Adipocyte (in vitro differentiated cells): ENCODE results near the gene NPAS3.

ENCODE experiments used
- DNase-seq: peaks from one replicate; pipeline ENCODE4 v3.0.0-alpha.2; 2015; ENCODE audit warnings: low read depth
- H3K27me3 ChIP-seq: replicated peaks from 2 replicates; pipeline ENCODE4 v1.7.0; 2013; ENCODE audit warnings: mild to moderate bottlenecking, low read length, moderate library complexity; ENCODE audit not compliant: control insufficient read depth, insufficient read depth
- H3K36me3 ChIP-seq: 2 replicates; pipeline ENCODE4 v1.7.0; 2013; ENCODE audit warnings: low read length, mild to moderate bottlenecking, moderate library complexity; ENCODE audit not compliant: control insufficient read depth, insufficient read depth, severe bottlenecking
- H3K4me1 ChIP-seq: 2 replicates; pipeline ENCODE4 v1.7.0; 2013; ENCODE audit warnings: mild to moderate bottlenecking, low read length, moderate library complexity; ENCODE audit not compliant: control insufficient read depth, insufficient read depth
- H3K4me3 ChIP-seq: 2 replicates; pipeline ENCODE4 v1.7.0; 2013; ENCODE audit warnings: mild to moderate bottlenecking, low read length, moderate library complexity
- H3K9ac ChIP-seq: 2 replicates; pipeline ENCODE4 v1.7.0; 2013; ENCODE audit warnings: mild to moderate bottlenecking, low read length, moderate library complexity
- H3K9me3 ChIP-seq: 2 replicates; pipeline ENCODE4 v1.7.0; 2013; ENCODE audit warnings: mild to moderate bottlenecking, low read length, moderate library complexity; ENCODE audit not compliant: control insufficient read depth

The NPAS3 gene

GRCh38 chr14:33756833-33757232 is 818.2 kb downstream of the NPAS3 start:
- no peaks in the 10 kb centered on the region for H3K27me3 ChIP-seq
- H3K4me3 ChIP-seq, result no peak overlapping the region
- H3K36me3 ChIP-seq, result no peaks in the 10 kb centered on the region
- no peaks in the 10 kb centered on the region for H3K9me3 ChIP-seq
- H3K4me1 ChIP-seq, result peaks cover 3% of the 10 kb centered on the region
- no peak for DNase-seq
- H3K9ac ChIP-seq, result no peak overlapping the region

GRCh38 chr14:33758547-33758946 is 819.9 kb downstream of the NPAS3 start:
- Histone ChIP-seq H3K4me1 (peaks cover 11% of the 10 kb centered on the region), H3K36me3 (no peaks in the 10 kb centered on the region), H3K9ac (no peak overlapping the region), H3K27me3 (no peaks in the 10 kb centered on the region), H3K4me3 (no peak overlapping the region), H3K9me3 (no peaks in the 10 kb centered on the region)
- no peak for DNase-seq

- no peak overlapping the region for H3K9ac ChIP-seq
Observed at GRCh38 chr14:33762161-33762851, 823.6 kb downstream of the NPAS3 start.

GRCh38 chr14:33764876-33765650 is 826.4 kb downstream of the NPAS3 start:
- Histone ChIP-seq H3K4me3 (no peak overlapping the region), H3K36me3 (no peaks in the 10 kb centered on the region), H3K4me1 (peaks cover 7% of the 10 kb centered on the region), H3K9ac (no peak overlapping the region), H3K27me3 (no peaks in the 10 kb centered on the region), H3K9me3 (no peaks in the 10 kb centered on the region)
- DNase-seq, result no peak

More at GRCh38 chr14:33762161-33762851, 823.6 kb downstream of the NPAS3 start:
- H3K4me1 ChIP-seq, result peaks cover 7% of the 10 kb centered on the region
- no peaks in the 10 kb centered on the region for H3K9me3 ChIP-seq
- H3K27me3 ChIP-seq, result no peaks in the 10 kb centered on the region
- no peaks in the 10 kb centered on the region for H3K36me3 ChIP-seq
- H3K4me3 ChIP-seq, result no peak overlapping the region
- no peak for DNase-seq

GRCh38 chr14:33767586-33768457 is 829.1 kb downstream of the NPAS3 start:
- Histone ChIP-seq H3K4me1 (no peaks in the 10 kb centered on the region), H3K9ac (no peak overlapping the region), H3K9me3 (no peaks in the 10 kb centered on the region), H3K4me3 (no peak overlapping the region), H3K27me3 (no peaks in the 10 kb centered on the region), H3K36me3 (no peaks in the 10 kb centered on the region)
- peak; percentile 27 for DNase-seq

- H3K4me1 ChIP-seq, result no peaks in the 10 kb centered on the region
Observed at GRCh38 chr14:33768458-33768830, 829.8 kb downstream of the NPAS3 start.

GRCh38 chr14:33773205-33774030 is 834.7 kb downstream of the NPAS3 start:
- Histone ChIP-seq H3K4me3 (no peak overlapping the region), H3K9ac (no peak overlapping the region), H3K27me3 (no peaks in the 10 kb centered on the region), H3K9me3 (no peaks in the 10 kb centered on the region), H3K4me1 (peaks cover 6% of the 10 kb centered on the region), H3K36me3 (no peaks in the 10 kb centered on the region)
- DNase-seq, result no peak

More at GRCh38 chr14:33768458-33768830, 829.8 kb downstream of the NPAS3 start:
- no peak overlapping the region for H3K9ac ChIP-seq
- H3K9me3 ChIP-seq, result no peaks in the 10 kb centered on the region
- no peaks in the 10 kb centered on the region for H3K27me3 ChIP-seq
- DNase-seq, result peak; percentile 13
- H3K36me3 ChIP-seq, result no peaks in the 10 kb centered on the region
- no peak overlapping the region for H3K4me3 ChIP-seq

GRCh38 chr14:33774161-33774560 is 835.5 kb downstream of the NPAS3 start:
- H3K27me3 ChIP-seq, result no peaks in the 10 kb centered on the region
- no peak overlapping the region for H3K9ac ChIP-seq
- no peak for DNase-seq
- H3K9me3 ChIP-seq, result no peaks in the 10 kb centered on the region
- no peaks in the 10 kb centered on the region for H3K36me3 ChIP-seq
- H3K4me3 ChIP-seq, result no peak overlapping the region
- H3K4me1 ChIP-seq, result peaks cover 6% of the 10 kb centered on the region

GRCh38 chr14:33774723-33775470 is 836.2 kb downstream of the NPAS3 start:
- Histone ChIP-seq H3K36me3 (no peaks in the 10 kb centered on the region), H3K27me3 (no peaks in the 10 kb centered on the region), H3K4me3 (no peak overlapping the region), H3K9ac (no peak overlapping the region), H3K9me3 (no peaks in the 10 kb centered on the region), H3K4me1 (peaks cover 6% of the 10 kb centered on the region)
- peak; percentile 24 for DNase-seq

GRCh38 chr14:33776871-33777270 is 838.2 kb downstream of the NPAS3 start:
- no peak overlapping the region for H3K9ac ChIP-seq

More at GRCh38 chr14:33776871-33777270, 838.2 kb downstream of the NPAS3 start:
- no peak overlapping the region for H3K4me3 ChIP-seq
- no peaks in the 10 kb centered on the region for H3K36me3 ChIP-seq
- no peaks in the 10 kb centered on the region for H3K9me3 ChIP-seq
- H3K27me3 ChIP-seq, result no peaks in the 10 kb centered on the region
- peaks cover 6% of the 10 kb centered on the region for H3K4me1 ChIP-seq
- no peak for DNase-seq
